Measurements from ENCODE around the gene ADGRB3.

ADGRB3 gene

GRCh38 chr6:69086689-69087088 lies 451.6 kb downstream of the ADGRB3 start:
- H3K9me3 ChIP-seq (ENCODE audit: severe bottlenecking): no peaks in the 10 kb centered on the region
- no peaks in the 10 kb centered on the region for H3K27me3 ChIP-seq (ENCODE audit: insufficient read depth, low read depth, severe bottlenecking)
- no peak for DNase-seq
- no peak for TF ChIP-seq CTCF (IDR thresholded peaks at IDR 0.05; ENCODE audit: low read depth, low read length)
- no peaks in the 10 kb centered on the region for H3K36me3 ChIP-seq
- H3K27ac ChIP-seq: no peak overlapping the region
- no peak overlapping the region for H3K4me3 ChIP-seq (ENCODE audit: low read depth, low read length)

DNA sequence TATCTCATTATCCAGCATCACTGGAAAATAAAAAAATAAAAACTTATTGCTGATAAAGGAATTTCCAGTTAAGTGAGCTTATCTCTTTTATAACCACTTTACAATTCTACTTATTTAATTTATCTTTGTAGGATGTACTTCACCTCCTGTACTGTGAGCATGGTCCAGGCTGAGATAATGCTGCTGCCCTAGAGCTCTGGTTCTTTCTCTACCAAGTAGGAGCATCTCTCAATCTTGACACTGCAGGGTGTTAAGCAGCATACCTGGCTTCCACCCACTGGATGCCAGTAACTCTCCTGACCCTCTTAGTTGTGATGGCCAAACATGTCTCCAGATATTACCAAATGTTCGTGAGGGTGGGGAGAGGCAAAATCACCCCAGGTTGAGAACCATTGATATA lies 454.5 kb downstream of the ADGRB3 start:
- TF ChIP-seq CTCF (IDR thresholded peaks at IDR 0.05; ENCODE audit: low read depth, low read length): no peak

GRCh38 chr6:69090132-69090531 lies 455.1 kb downstream of the ADGRB3 start:
- H3K27me3 ChIP-seq (ENCODE audit: insufficient read depth, low read depth, severe bottlenecking): no peaks in the 10 kb centered on the region
- no peaks in the 10 kb centered on the region for H3K36me3 ChIP-seq
- no peak for TF ChIP-seq CTCF (IDR thresholded peaks at IDR 0.05; ENCODE audit: low read depth, low read length)
- DNase-seq: no peak
- no peak overlapping the region for H3K4me3 ChIP-seq (ENCODE audit: low read depth, low read length)
- H3K27ac ChIP-seq: no peak overlapping the region
- no peaks in the 10 kb centered on the region for H3K9me3 ChIP-seq (ENCODE audit: severe bottlenecking)

More for the DNA sequence above, 454.5 kb downstream of the ADGRB3 start:
- Histone ChIP-seq H3K9me3 (ENCODE audit: severe bottlenecking) (no peaks in the 10 kb centered on the region), H3K27ac (no peak overlapping the region), H3K4me3 (ENCODE audit: low read depth, low read length) (no peak overlapping the region), H3K27me3 (ENCODE audit: insufficient read depth, low read depth, severe bottlenecking) (no peaks in the 10 kb centered on the region), H3K36me3 (no peaks in the 10 kb centered on the region)
- no peak for DNase-seq

DNA sequence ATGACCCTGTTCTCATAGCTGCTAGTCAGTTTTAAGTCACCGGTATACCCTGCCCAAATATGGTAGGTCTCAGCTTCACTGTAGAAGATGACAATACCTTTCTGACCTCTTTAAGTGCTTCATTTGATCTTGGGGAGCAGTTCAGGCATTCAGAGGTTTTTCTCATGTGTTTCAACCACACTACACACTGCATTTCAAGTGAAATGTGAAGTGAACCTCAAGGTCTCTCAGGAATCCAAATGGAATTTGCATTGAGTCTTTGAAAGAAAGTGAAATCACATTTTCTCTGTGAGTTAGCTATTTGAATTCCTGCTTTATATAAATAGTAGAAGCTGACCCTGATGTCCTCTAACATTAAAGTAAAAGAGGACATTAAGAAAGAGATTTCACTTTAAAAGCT lies 461.6 kb downstream of the ADGRB3 start:
- DNase-seq: no peak
- Histone ChIP-seq H3K4me3 (ENCODE audit: low read depth, low read length) (no peak overlapping the region), H3K9me3 (ENCODE audit: severe bottlenecking) (no peaks in the 10 kb centered on the region), H3K36me3 (no peaks in the 10 kb centered on the region), H3K27me3 (ENCODE audit: insufficient read depth, low read depth, severe bottlenecking) (no peaks in the 10 kb centered on the region), H3K27ac (no peak overlapping the region)
- no peak for TF ChIP-seq CTCF (IDR thresholded peaks at IDR 0.05; ENCODE audit: low read depth, low read length)

GRCh38 chr6:69097948-69098347 lies 462.9 kb downstream of the ADGRB3 start:
- no peaks in the 10 kb centered on the region for H3K36me3 ChIP-seq
- TF ChIP-seq CTCF (IDR thresholded peaks at IDR 0.05; ENCODE audit: low read depth, low read length): no peak
- H3K27ac ChIP-seq: no peak overlapping the region
- H3K9me3 ChIP-seq (ENCODE audit: severe bottlenecking): no peaks in the 10 kb centered on the region
- H3K27me3 ChIP-seq (ENCODE audit: insufficient read depth, low read depth, severe bottlenecking): no peaks in the 10 kb centered on the region
- DNase-seq: no peak
- no peak overlapping the region for H3K4me3 ChIP-seq (ENCODE audit: low read depth, low read length)

GRCh38 chr6:69098910-69099309 lies 463.8 kb downstream of the ADGRB3 start:
- TF ChIP-seq CTCF (IDR thresholded peaks at IDR 0.05; ENCODE audit: low read depth, low read length): no peak
- no peaks in the 10 kb centered on the region for H3K9me3 ChIP-seq (ENCODE audit: severe bottlenecking)
- no peak overlapping the region for H3K27ac ChIP-seq
- no peak for DNase-seq
- H3K4me3 ChIP-seq (ENCODE audit: low read depth, low read length): no peak overlapping the region
- no peaks in the 10 kb centered on the region for H3K27me3 ChIP-seq (ENCODE audit: insufficient read depth, low read depth, severe bottlenecking)
- no peaks in the 10 kb centered on the region for H3K36me3 ChIP-seq
